Measurements from ENCODE around the gene FGF1.

The FGF1 gene

DNA sequence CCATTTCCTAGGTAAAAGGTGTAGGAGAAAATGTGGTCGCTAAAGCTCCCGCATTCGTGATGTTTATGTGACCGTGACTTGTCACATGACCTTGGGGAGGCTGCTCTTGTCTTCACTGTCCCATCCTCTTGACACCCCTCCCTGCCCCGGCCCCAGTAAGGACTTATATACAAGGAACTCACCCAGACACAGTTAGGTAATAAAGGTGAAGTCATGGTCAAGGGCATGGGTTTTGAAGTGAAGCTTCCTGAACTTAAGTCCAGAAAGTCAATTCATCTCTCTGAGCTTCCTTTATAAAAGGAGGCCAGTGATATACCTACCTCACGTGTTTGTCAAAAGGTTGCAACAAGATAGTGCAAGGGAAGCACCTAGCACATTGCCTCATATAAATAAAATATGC is 17.6 kb downstream of the FGF1 start:
- Histone ChIP-seq H3K9me2 (replicated peaks; ENCODE audit: low read depth, low read length) (no peaks in the 10 kb centered on the region), H3K9ac (ENCODE audit: low read depth, low read length, poor library complexity, severe bottlenecking) (no peak overlapping the region), H3K4me2 (ENCODE audit: low read depth, low read length, poor library complexity, severe bottlenecking) (no peak overlapping the region), H3K9me3 (ENCODE audit: insufficient read depth, low read depth, low read length) (no peaks in the 10 kb centered on the region), H3K27me3 (ENCODE audit: insufficient read depth, low read length, poor library complexity, severe bottlenecking) (no peaks in the 10 kb centered on the region), H3K79me2 (ENCODE audit: insufficient read depth, low read length) (no peaks in the 10 kb centered on the region), H3K4me3 (ENCODE audit: low read length, poor library complexity, severe bottlenecking) (no peak overlapping the region), H4K20me1 (ENCODE audit: insufficient read depth, low read length, poor library complexity, severe bottlenecking) (no peaks in the 10 kb centered on the region), H3K4me1 (ENCODE audit: insufficient read depth, low read length, poor library complexity, severe bottlenecking) (no peaks in the 10 kb centered on the region), H3K36me3 (ENCODE audit: insufficient read depth, low read length) (no peaks in the 10 kb centered on the region), H3F3A (ENCODE audit: low read depth) (no peaks in the 10 kb centered on the region), H2AFZ (ENCODE audit: low read length) (no peak overlapping the region)
- no peak for TF ChIP-seq EZH2phosphoT487 (IDR thresholded peaks at IDR 0.05; ENCODE audit: borderline replicate concordance)
- no peak for TF ChIP-seq CTCF (conservative IDR thresholded peaks at IDR 0.05; ENCODE audit: low read length)

- Histone ChIP-seq H4K20me1 (ENCODE audit: insufficient read depth, low read length, poor library complexity, severe bottlenecking) (no peaks in the 10 kb centered on the region), H3K9ac (ENCODE audit: low read depth, low read length, poor library complexity, severe bottlenecking) (no peak overlapping the region), H2AFZ (ENCODE audit: low read length) (no peak overlapping the region), H3K27me3 (ENCODE audit: insufficient read depth, low read length, poor library complexity, severe bottlenecking) (no peaks in the 10 kb centered on the region), H3F3A (ENCODE audit: low read depth) (no peaks in the 10 kb centered on the region), H3K9me3 (ENCODE audit: insufficient read depth, low read depth, low read length) (no peaks in the 10 kb centered on the region), H3K79me2 (ENCODE audit: insufficient read depth, low read length) (no peaks in the 10 kb centered on the region), H3K9me2 (replicated peaks; ENCODE audit: low read depth, low read length) (no peaks in the 10 kb centered on the region), H3K4me3 (ENCODE audit: low read length, poor library complexity, severe bottlenecking) (no peak overlapping the region), H3K4me1 (ENCODE audit: insufficient read depth, low read length, poor library complexity, severe bottlenecking) (no peaks in the 10 kb centered on the region), H3K36me3 (ENCODE audit: insufficient read depth, low read length) (no peaks in the 10 kb centered on the region), H3K4me2 (ENCODE audit: low read depth, low read length, poor library complexity, severe bottlenecking) (no peak overlapping the region)
- TF ChIP-seq EZH2phosphoT487 (IDR thresholded peaks at IDR 0.05; ENCODE audit: borderline replicate concordance) (no peak), CTCF (conservative IDR thresholded peaks at IDR 0.05; ENCODE audit: low read length) (no peak)
Measured at GRCh38 chr5:142667831-142668230, 18.1 kb downstream of the FGF1 start.

DNA sequence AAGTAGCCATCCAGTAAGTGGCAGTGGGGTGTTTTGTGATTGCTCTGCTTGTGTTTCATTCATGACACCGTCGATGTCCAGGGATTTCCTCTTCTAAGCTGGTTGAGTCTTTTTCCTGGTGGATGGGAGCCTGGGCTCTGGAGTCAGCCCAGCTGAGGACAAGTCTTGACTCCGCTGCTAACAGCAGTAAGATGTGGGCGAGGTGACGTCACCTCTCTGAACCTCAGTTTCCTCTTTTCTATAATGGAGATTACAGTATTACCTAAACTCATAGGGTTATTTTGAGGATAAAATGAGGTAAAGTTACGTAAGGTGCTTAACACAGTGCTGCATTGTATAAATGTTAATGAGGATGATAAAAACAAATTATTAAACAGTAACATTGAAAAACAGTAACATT is 21.3 kb downstream of the FGF1 start:
- no peak overlapping the region for H3K4me3 ChIP-seq (ENCODE audit: low read length, poor library complexity, severe bottlenecking)
- no peaks in the 10 kb centered on the region for H3K27me3 ChIP-seq (ENCODE audit: insufficient read depth, low read length, poor library complexity, severe bottlenecking)
- no peaks in the 10 kb centered on the region for H3K9me3 ChIP-seq (ENCODE audit: insufficient read depth, low read depth, low read length)
- no peaks in the 10 kb centered on the region for H3K79me2 ChIP-seq (ENCODE audit: insufficient read depth, low read length)
- H3F3A ChIP-seq (ENCODE audit: low read depth): no peaks in the 10 kb centered on the region
- no peaks in the 10 kb centered on the region for H3K9me2 ChIP-seq (replicated peaks; ENCODE audit: low read depth, low read length)
- H2AFZ ChIP-seq (ENCODE audit: low read length): no peak overlapping the region
- H3K9ac ChIP-seq (ENCODE audit: low read depth, low read length, poor library complexity, severe bottlenecking): no peak overlapping the region
- H4K20me1 ChIP-seq (ENCODE audit: insufficient read depth, low read length, poor library complexity, severe bottlenecking): no peaks in the 10 kb centered on the region
- TF ChIP-seq CTCF (conservative IDR thresholded peaks at IDR 0.05; ENCODE audit: low read length): no peak
- no peak for TF ChIP-seq EZH2phosphoT487 (IDR thresholded peaks at IDR 0.05; ENCODE audit: borderline replicate concordance)
- no peaks in the 10 kb centered on the region for H3K4me1 ChIP-seq (ENCODE audit: insufficient read depth, low read length, poor library complexity, severe bottlenecking)
- no peaks in the 10 kb centered on the region for H3K36me3 ChIP-seq (ENCODE audit: insufficient read depth, low read length)
- no peak overlapping the region for H3K4me2 ChIP-seq (ENCODE audit: low read depth, low read length, poor library complexity, severe bottlenecking)

Data from Loucy (cell line).